ENCODE results near the gene UBE2H.

UBE2H gene

GRCh38 chr7:129990403-129991192 is 37.8 kb upstream of the UBE2H start:
- Histone ChIP-seq H3K79me2 (ENCODE audit: low read length) (no peaks in the 10 kb centered on the region), H3K4me2 (ENCODE audit: low read length) (peak overlapping the region; percentile 29), H3K4me3 (ENCODE audit: low read length) (no peak overlapping the region), H3K9me3 (ENCODE audit: insufficient read depth, low read length) (no peaks in the 10 kb centered on the region), H3K27ac (ENCODE audit: low read length) (no peak overlapping the region), H3K27me3 (ENCODE audit: low read depth, low read length) (no peaks in the 10 kb centered on the region), H2AFZ (ENCODE audit: low read depth, low read length) (peak overlapping the region; percentile 90), H4K20me1 (ENCODE audit: insufficient read depth, low read length) (no peaks in the 10 kb centered on the region), H3K36me3 (replicated peaks; ENCODE audit: low read depth, low read length) (no peaks in the 10 kb centered on the region), H3K9ac (ENCODE audit: low read length) (peak overlapping the region; percentile 13; the same call in 1 of the 2 replicates), H3K4me1 (ENCODE audit: low read length) (peaks cover 18% of the 10 kb centered on the region)
- TF ChIP-seq, protein P1, sequence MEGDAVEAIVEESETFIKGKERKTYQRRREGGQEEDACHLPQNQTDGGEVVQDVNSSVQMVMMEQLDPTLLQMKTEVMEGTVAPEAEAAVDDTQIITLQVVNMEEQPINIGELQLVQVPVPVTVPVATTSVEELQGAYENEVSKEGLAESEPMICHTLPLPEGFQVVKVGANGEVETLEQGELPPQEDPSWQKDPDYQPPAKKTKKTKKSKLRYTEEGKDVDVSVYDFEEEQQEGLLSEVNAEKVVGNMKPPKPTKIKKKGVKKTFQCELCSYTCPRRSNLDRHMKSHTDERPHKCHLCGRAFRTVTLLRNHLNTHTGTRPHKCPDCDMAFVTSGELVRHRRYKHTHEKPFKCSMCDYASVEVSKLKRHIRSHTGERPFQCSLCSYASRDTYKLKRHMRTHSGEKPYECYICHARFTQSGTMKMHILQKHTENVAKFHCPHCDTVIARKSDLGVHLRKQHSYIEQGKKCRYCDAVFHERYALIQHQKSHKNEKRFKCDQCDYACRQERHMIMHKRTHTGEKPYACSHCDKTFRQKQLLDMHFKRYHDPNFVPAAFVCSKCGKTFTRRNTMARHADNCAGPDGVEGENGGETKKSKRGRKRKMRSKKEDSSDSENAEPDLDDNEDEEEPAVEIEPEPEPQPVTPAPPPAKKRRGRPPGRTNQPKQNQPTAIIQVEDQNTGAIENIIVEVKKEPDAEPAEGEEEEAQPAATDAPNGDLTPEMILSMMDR (IDR thresholded peaks at IDR 0.05; ENCODE audit: low read depth, low read length) = no peak
- TF ChIP-seq EZH2phosphoT487 (IDR thresholded peaks at IDR 0.05; ENCODE audit: low read depth) = no peak

DNA sequence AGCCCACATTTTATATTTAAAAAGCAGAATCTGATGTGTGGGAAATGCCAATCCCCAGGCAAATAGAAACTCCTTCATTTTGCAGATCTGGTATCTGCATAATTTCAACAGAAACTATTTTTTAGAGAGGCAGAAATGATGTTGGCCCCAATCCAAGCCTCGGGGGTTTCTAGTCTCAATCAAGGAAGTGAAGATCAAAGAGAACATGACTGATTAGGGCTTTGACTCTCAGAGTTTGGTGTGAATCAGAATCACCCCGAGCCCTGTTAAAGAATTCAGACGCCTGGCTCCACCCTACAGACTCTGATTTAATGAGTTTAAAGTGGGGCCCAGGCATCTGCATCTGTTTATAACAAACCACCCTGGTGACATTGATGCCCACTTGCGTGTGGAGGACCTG is 36.7 kb upstream of the UBE2H start:
- no peaks in the 10 kb centered on the region for H3K79me2 ChIP-seq (ENCODE audit: low read length)
- peak overlapping the region; percentile 20; the same call in 1 of the 2 replicates for H3K27ac ChIP-seq (ENCODE audit: low read length)
- H3K4me2 ChIP-seq (ENCODE audit: low read length) = peak overlapping the region; percentile 32
- no peaks in the 10 kb centered on the region for H3K9me3 ChIP-seq (ENCODE audit: insufficient read depth, low read length)
- H3K27me3 ChIP-seq (ENCODE audit: low read depth, low read length) = no peaks in the 10 kb centered on the region
- no peak overlapping the region for H3K9ac ChIP-seq (ENCODE audit: low read length)
- H3K4me3 ChIP-seq (ENCODE audit: low read length) = no peak overlapping the region
- H4K20me1 ChIP-seq (ENCODE audit: insufficient read depth, low read length) = no peaks in the 10 kb centered on the region
- no peaks in the 10 kb centered on the region for H3K36me3 ChIP-seq (replicated peaks; ENCODE audit: low read depth, low read length)
- H3K4me1 ChIP-seq (ENCODE audit: low read length) = peaks cover 18% of the 10 kb centered on the region
- TF ChIP-seq EZH2phosphoT487 (IDR thresholded peaks at IDR 0.05; ENCODE audit: low read depth) = no peak
- TF ChIP-seq, protein P1 (IDR thresholded peaks at IDR 0.05; ENCODE audit: low read depth, low read length) = no peak
- H2AFZ ChIP-seq (ENCODE audit: low read depth, low read length) = peak overlapping the region; percentile 47

DNA sequence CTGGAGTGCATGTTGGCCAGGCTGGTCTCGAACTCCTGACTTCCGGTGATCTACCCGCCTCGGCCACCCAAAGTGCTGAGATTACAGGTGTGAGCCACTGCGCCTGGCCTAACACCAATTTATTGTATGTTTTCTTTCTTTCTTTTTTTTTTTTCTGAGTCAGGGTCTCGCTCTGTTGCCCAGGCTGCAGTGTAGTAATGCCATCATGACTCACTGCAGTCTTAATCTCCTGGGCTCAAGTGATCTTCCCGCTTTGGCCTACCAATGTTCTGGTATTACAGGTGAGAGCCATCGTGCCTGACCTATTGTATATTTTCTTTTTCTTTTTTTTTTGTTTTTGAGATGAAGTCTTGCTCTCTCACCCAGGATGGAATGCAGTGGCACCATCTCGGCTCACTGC is 33.8 kb upstream of the UBE2H start:
- no peak for TF ChIP-seq EZH2phosphoT487 (IDR thresholded peaks at IDR 0.05; ENCODE audit: low read depth)
- TF ChIP-seq, protein P1 (IDR thresholded peaks at IDR 0.05; ENCODE audit: low read depth, low read length) = no peak
- H3K4me2 ChIP-seq (ENCODE audit: low read length) = no peak overlapping the region
- no peak overlapping the region for H2AFZ ChIP-seq (ENCODE audit: low read depth, low read length)
- no peak overlapping the region for H3K4me3 ChIP-seq (ENCODE audit: low read length)
- H3K27me3 ChIP-seq (ENCODE audit: low read depth, low read length) = peaks cover 3% of the 10 kb centered on the region; the same call in 1 of the 2 replicates
- H4K20me1 ChIP-seq (ENCODE audit: insufficient read depth, low read length) = no peaks in the 10 kb centered on the region
- H3K79me2 ChIP-seq (ENCODE audit: low read length) = no peaks in the 10 kb centered on the region
- H3K4me1 ChIP-seq (ENCODE audit: low read length) = peaks cover 18% of the 10 kb centered on the region
- no peak overlapping the region for H3K9ac ChIP-seq (ENCODE audit: low read length)
- no peak overlapping the region for H3K27ac ChIP-seq (ENCODE audit: low read length)
- no peaks in the 10 kb centered on the region for H3K9me3 ChIP-seq (ENCODE audit: insufficient read depth, low read length)
- H3K36me3 ChIP-seq (replicated peaks; ENCODE audit: low read depth, low read length) = no peaks in the 10 kb centered on the region

DNA sequence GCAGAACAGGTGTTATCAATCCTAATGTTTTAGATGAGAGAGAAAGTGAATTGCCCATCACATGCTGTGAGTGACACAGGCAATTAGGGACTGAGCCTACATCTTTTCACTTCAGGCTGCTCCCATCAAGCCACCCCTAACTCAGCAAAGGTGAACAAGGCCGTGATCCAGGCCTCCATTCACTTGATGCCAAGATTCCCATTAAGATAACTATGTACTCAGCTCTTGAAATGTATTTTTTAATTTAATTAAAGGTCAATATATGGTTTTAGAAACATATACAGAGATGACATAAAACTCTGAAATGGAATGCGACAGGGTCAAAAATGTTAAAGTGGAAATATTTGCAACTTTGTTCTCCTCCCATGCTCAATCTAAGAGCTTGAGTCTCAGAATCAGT is 27.9 kb upstream of the UBE2H start:
- H2AFZ ChIP-seq (ENCODE audit: low read depth, low read length) = no peak overlapping the region
- no peak overlapping the region for H3K9ac ChIP-seq (ENCODE audit: low read length)
- no peaks in the 10 kb centered on the region for H3K4me1 ChIP-seq (ENCODE audit: low read length)

More for the DNA sequence above, 27.9 kb upstream of the UBE2H start:
- TF ChIP-seq, protein P1 (IDR thresholded peaks at IDR 0.05; ENCODE audit: low read depth, low read length) = no peak
- TF ChIP-seq EZH2phosphoT487 (IDR thresholded peaks at IDR 0.05; ENCODE audit: low read depth) = no peak
- H3K9me3 ChIP-seq (ENCODE audit: insufficient read depth, low read length) = no peaks in the 10 kb centered on the region
- no peaks in the 10 kb centered on the region for H3K79me2 ChIP-seq (ENCODE audit: low read length)
- peaks cover 3% of the 10 kb centered on the region; the same call in 1 of the 2 replicates for H3K27me3 ChIP-seq (ENCODE audit: low read depth, low read length)
- no peak overlapping the region for H3K27ac ChIP-seq (ENCODE audit: low read length)
- H3K4me3 ChIP-seq (ENCODE audit: low read length) = no peak overlapping the region
- no peaks in the 10 kb centered on the region for H3K36me3 ChIP-seq (replicated peaks; ENCODE audit: low read depth, low read length)
- no peak overlapping the region for H3K4me2 ChIP-seq (ENCODE audit: low read length)
- H4K20me1 ChIP-seq (ENCODE audit: insufficient read depth, low read length) = no peaks in the 10 kb centered on the region
